SU-DHL-6 (cell line): ENCODE measurements around the gene USP46.

Experiments
- H2AFZ ChIP-seq: fragments of 200-600 bp; sonication (generic); 2 replicates; pipeline ENCODE4 v1.6.1; 2014; ENCODE audit warnings: low read depth, mild to moderate bottlenecking, moderate library complexity, mixed read lengths, antibody characterized with exemption, low read length; ENCODE audit not compliant: severe bottlenecking
- H3F3A ChIP-seq: fragments of 200-600 bp; shearing (Covaris generic); 2 replicates; pipeline ENCODE4 v1.6.0; 2016; ENCODE audit warnings: antibody characterized with exemption, mild to moderate bottlenecking; ENCODE audit not compliant: insufficient read depth
- H3K27ac ChIP-seq: fragments of 200-600 bp; sonication (generic); 2 replicates; pipeline ENCODE4 v1.5.1; 2016; ENCODE audit warnings: low read depth, mild to moderate bottlenecking, low read length, moderate library complexity, mixed read lengths
- H3K27me3 ChIP-seq: fragments of 200-600 bp; sonication (generic), shearing (Covaris generic); 2 replicates; pipeline ENCODE4 v1.6.0; 2014; ENCODE audit warnings: mild to moderate bottlenecking, low read length
- H3K36me3 ChIP-seq: fragments of 200-600 bp; sonication (generic); 2 replicates; pipeline ENCODE4 v1.6.1; 2014; ENCODE audit warnings: mild to moderate bottlenecking, low read length, mixed read lengths
- H3K4me2 ChIP-seq: fragments of 300-600, 200-600 bp; shearing (Covaris generic), sonication (generic); 2 replicates; pipeline ENCODE4 v1.6.0; 2014; ENCODE audit warnings: low read length, low read depth, mild to moderate bottlenecking; ENCODE audit not compliant: poor library complexity, severe bottlenecking
- H3K4me3 ChIP-seq: fragments of 200-600 bp; sonication (generic); 2 replicates; pipeline ENCODE4 v1.5.1; 2014; ENCODE audit warnings: antibody characterized with exemption, low read length, mild to moderate bottlenecking, mixed read lengths; ENCODE audit not compliant: insufficient read depth, poor library complexity, severe bottlenecking
- H3K79me2 ChIP-seq: fragments of 200-600 bp; sonication (generic); 2 replicates; pipeline ENCODE4 v1.6.1; 2014; ENCODE audit warnings: mild to moderate bottlenecking, low read length, moderate library complexity; ENCODE audit not compliant: insufficient read depth
- H3K9ac ChIP-seq: fragments of 200-600 bp; sonication (generic); 2 replicates; pipeline ENCODE4 v1.7.0; 2014; ENCODE audit warnings: mild to moderate bottlenecking, low read length
- H3K9me2 ChIP-seq: fragments of 200-600 bp; sonication (generic); replicated peaks from 2 replicates; pipeline ENCODE4 v1.6.1; 2014; ENCODE audit warnings: low read length; ENCODE audit not compliant: insufficient read depth
- H3K9me3 ChIP-seq: fragments of 200-600 bp; sonication (generic); 2 replicates; pipeline ENCODE4 v1.6.1; 2014; ENCODE audit warnings: low read length, mixed read lengths; ENCODE audit not compliant: insufficient read depth
- H4K20me1 ChIP-seq: fragments of 200-600 bp; sonication (generic); 2 replicates; pipeline ENCODE4 v1.6.1; 2014; ENCODE audit warnings: low read depth, mild to moderate bottlenecking, antibody characterized with exemption, low read length, moderate library complexity, mixed read lengths
- CTCF ChIP-seq: fragments of 200-600 bp; sonication (generic); IDR thresholded peaks from one replicate; pipeline ENCODE4 v1.5.1; 2017; ENCODE audit warnings: antibody characterized with exemption, mild to moderate bottlenecking, low read length, moderate library complexity; ENCODE audit not compliant: insufficient read depth, poor library complexity, severe bottlenecking
- EZH2phosphoT487 ChIP-seq: fragments of 200-600 bp; sonication (generic), shearing (Covaris generic); conservative IDR thresholded peaks from 2 replicates; pipeline ENCODE4 v1.6.1; 2018; ENCODE audit warnings: mild to moderate bottlenecking, antibody characterized with exemption, low read length, moderate library complexity, mixed read lengths

Gene USP46

GRCh38 chr4:52665592-52665991, 6.5 kb upstream of the USP46 start:
- TF ChIP-seq CTCF (no peak), EZH2phosphoT487 (no peak)
- H3K9me2 ChIP-seq, result no peaks in the 10 kb centered on the region

DNA sequence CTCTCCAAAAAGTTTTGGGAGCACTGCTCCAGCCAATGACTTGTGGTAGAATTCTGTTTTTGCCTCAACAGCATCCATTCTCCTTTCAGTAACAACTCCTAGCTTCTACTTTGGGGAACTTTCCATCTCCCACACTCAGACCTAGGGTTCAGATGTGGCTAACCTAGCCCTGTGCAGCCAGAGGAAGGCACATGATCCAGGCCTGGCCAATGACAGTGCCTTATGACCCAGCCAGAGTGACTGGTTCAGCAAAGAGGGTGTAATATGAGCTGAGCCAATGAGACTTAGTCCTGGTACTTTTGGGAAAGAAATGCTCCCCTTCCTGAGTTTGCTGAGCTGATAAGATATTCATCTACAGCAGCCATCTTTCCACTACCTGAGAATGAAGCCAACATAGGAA, 5.4 kb upstream of the USP46 start:
- TF ChIP-seq CTCF, result no peak
- no peak for TF ChIP-seq EZH2phosphoT487
- H3K9me3 ChIP-seq, result no peaks in the 10 kb centered on the region
- no peak overlapping the region for H3K27ac ChIP-seq
- H4K20me1 ChIP-seq, result no peaks in the 10 kb centered on the region
- H3K27me3 ChIP-seq, result no peaks in the 10 kb centered on the region
- H3F3A ChIP-seq, result no peaks in the 10 kb centered on the region
- no peaks in the 10 kb centered on the region for H3K79me2 ChIP-seq
- no peak overlapping the region for H2AFZ ChIP-seq
- H3K4me3 ChIP-seq, result no peak overlapping the region
- H3K9ac ChIP-seq, result no peak overlapping the region
- no peaks in the 10 kb centered on the region for H3K36me3 ChIP-seq
- no peaks in the 10 kb centered on the region for H3K9me2 ChIP-seq
- no peak overlapping the region for H3K4me2 ChIP-seq

More at GRCh38 chr4:52665592-52665991, 6.5 kb upstream of the USP46 start:
- Histone ChIP-seq H3K79me2 (no peaks in the 10 kb centered on the region), H3F3A (no peaks in the 10 kb centered on the region), H3K9me3 (no peaks in the 10 kb centered on the region), H4K20me1 (no peaks in the 10 kb centered on the region), H3K4me3 (no peak overlapping the region), H3K27ac (no peak overlapping the region), H3K36me3 (no peaks in the 10 kb centered on the region), H3K4me2 (no peak overlapping the region), H3K27me3 (no peaks in the 10 kb centered on the region), H2AFZ (no peak overlapping the region), H3K9ac (no peak overlapping the region)

- TF ChIP-seq EZH2phosphoT487 (no peak), CTCF (no peak)
- Histone ChIP-seq H3K4me3 (no peak overlapping the region), H4K20me1 (no peaks in the 10 kb centered on the region), H2AFZ (no peak overlapping the region), H3K27me3 (no peaks in the 10 kb centered on the region), H3K79me2 (no peaks in the 10 kb centered on the region), H3F3A (no peaks in the 10 kb centered on the region), H3K4me2 (no peak overlapping the region), H3K9me2 (no peaks in the 10 kb centered on the region), H3K9ac (no peak overlapping the region), H3K27ac (no peak overlapping the region), H3K9me3 (no peaks in the 10 kb centered on the region), H3K36me3 (no peaks in the 10 kb centered on the region)
Observed at GRCh38 chr4:52661966-52662690, 3.0 kb upstream of the USP46 start.
